Measurements from ENCODE around the gene SERPINI1.

DNA sequence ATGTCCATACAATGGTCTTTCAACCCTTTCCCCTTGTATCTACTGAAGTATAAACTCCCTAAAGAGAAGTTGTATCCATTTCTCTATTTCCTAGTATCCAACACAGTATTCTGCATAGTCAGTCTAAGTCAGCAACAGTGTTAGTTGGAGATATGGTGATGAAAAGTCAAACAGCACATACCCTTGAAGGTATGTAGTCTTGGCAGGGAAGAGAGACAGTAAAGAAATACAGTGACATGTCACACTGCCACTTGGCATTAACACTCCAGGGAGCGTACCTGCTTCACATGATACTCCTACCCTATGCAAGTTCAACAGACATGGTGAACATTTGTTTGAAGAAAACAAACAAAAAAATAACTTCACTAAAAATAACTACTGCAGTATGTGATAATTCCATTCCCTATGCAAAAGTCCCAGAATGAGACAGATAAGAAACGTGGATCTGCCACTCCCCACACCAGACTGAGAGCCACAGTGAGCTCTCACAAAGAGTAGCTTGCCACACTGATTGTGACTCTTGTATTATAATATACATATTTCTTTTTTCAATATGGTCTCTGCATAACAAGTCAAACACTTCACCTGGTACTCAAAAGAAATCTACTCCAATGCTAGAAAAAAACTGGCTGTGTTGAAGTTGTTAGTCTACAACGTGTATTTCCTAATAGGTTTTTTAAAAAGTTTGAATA, 6.7 kb upstream of the SERPINI1 start:
- TF ChIP-seq, protein P1, sequence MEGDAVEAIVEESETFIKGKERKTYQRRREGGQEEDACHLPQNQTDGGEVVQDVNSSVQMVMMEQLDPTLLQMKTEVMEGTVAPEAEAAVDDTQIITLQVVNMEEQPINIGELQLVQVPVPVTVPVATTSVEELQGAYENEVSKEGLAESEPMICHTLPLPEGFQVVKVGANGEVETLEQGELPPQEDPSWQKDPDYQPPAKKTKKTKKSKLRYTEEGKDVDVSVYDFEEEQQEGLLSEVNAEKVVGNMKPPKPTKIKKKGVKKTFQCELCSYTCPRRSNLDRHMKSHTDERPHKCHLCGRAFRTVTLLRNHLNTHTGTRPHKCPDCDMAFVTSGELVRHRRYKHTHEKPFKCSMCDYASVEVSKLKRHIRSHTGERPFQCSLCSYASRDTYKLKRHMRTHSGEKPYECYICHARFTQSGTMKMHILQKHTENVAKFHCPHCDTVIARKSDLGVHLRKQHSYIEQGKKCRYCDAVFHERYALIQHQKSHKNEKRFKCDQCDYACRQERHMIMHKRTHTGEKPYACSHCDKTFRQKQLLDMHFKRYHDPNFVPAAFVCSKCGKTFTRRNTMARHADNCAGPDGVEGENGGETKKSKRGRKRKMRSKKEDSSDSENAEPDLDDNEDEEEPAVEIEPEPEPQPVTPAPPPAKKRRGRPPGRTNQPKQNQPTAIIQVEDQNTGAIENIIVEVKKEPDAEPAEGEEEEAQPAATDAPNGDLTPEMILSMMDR (IDR thresholded peaks at IDR 0.05): no peak
- no peak for TF ChIP-seq POLR2A (IDR thresholded peaks at IDR 0.05)

Measured in testis (tissue), 2 donors.